SK-N-SH (cell line): ENCODE measurements around the gene ZNF154. TPM values are rescaled to one million over a fixed set of nuclear protein-coding genes. Genes with fewer than 3 reads are reported as not detected.

ENCODE experiments used
- CTCF ChIA-PET: fragments of 300-600, 350-600 bp; formaldehyde crosslinking; extraction: SDS; loops from one replicate; lab custom pipeline; 2021; lab: Yijun Ruan, JAX
- POLR2A ChIA-PET: fragments of 350-600 bp; sonication (Branson Sonifier 250); formaldehyde crosslinking; extraction: SDS; loops from one replicate; lab custom pipeline; 2020; ENCODE audit warnings: antibody characterized with exemption, inconsistent platforms; lab: Yijun Ruan, JAX
- DNase-seq: peaks from one replicate; pipeline ENCODE4 v3.0.0; 2012
- H2AFZ ChIP-seq: fragments of 200-600 bp; sonication (generic); 2 replicates; pipeline ENCODE4 v1.8.1; 2016; ENCODE audit warnings: antibody characterized with exemption, mild to moderate bottlenecking, low read depth
- H3F3A ChIP-seq: fragments of 200-600 bp; sonication (generic); replicated peaks from 2 replicates; pipeline ENCODE3; 2016; ENCODE audit warnings: antibody characterized with exemption, mild to moderate bottlenecking; ENCODE audit not compliant: insufficient read depth
- H3K27ac ChIP-seq, 2 experiments: fragments of 200-500 bp in 1 of 2; fragments of 200-600 bp in 1 of 2; sonication (Bioruptor generic) in 1 of 2; sonication (generic), shearing (Covaris generic) in 1 of 2; 2 replicates each; pipeline versions ENCODE4 v1.5.1 to v1.6.1; 2014 to 2016; ENCODE audit warnings: low read depth in 2 of 2, inconsistent platforms in 1 of 2, low read length in 1 of 2, mild to moderate bottlenecking in 1 of 2, mixed read lengths in 1 of 2
- H3K27me3 ChIP-seq: fragments of 200-600 bp; sonication (generic), shearing (Covaris generic); 2 replicates; pipeline ENCODE4 v1.6.1; 2016; ENCODE audit warnings: mixed run types; ENCODE audit not compliant: insufficient read depth
- H3K36me3 ChIP-seq, 2 experiments: fragments of 200-500 bp in 1 of 2; fragments of 200-600 bp in 1 of 2; sonication (Bioruptor generic) in 1 of 2; sonication (generic) in 1 of 2; replicated peaks in 1 of 2; 2 replicates each; pipeline versions ENCODE3 to v1.5.1; 2014 to 2016; ENCODE audit warnings: low read length in 1 of 2, mild to moderate bottlenecking in 1 of 2; ENCODE audit not compliant: insufficient read depth in 2 of 2, control insufficient read depth in 1 of 2
- H3K4me1 ChIP-seq, 2 experiments: fragments of 200-500 bp in 1 of 2; fragments of 200-600 bp in 1 of 2; sonication (Bioruptor generic) in 1 of 2; sonication (generic), shearing (Covaris generic) in 1 of 2; 2 replicates each; pipeline versions ENCODE4 v1.5.1 to v1.6.1; 2014 to 2016; ENCODE audit warnings: low read depth in 1 of 2, low read length in 1 of 2, mixed run types in 1 of 2; ENCODE audit not compliant: insufficient read depth in 2 of 2, control insufficient read depth in 1 of 2
- H3K4me2 ChIP-seq: fragments of 200-600 bp; sonication (generic), shearing (Covaris generic); 2 replicates; pipeline ENCODE4 v1.6.1; 2017; ENCODE audit warnings: mixed run types
- H3K4me3 ChIP-seq, 2 experiments: fragments of 200-500 bp in 1 of 2; fragments of 200-600 bp in 1 of 2; sonication (Bioruptor generic) in 1 of 2; sonication (generic), shearing (Covaris generic) in 1 of 2; 2 replicates each; pipeline versions ENCODE4 v1.5.1 to v1.8.1; 2014 to 2016; ENCODE audit warnings: low read depth in 2 of 2, inconsistent platforms in 1 of 2, low read length in 1 of 2, mild to moderate bottlenecking in 1 of 2, mixed read lengths in 1 of 2, moderate library complexity in 1 of 2
- H3K79me2 ChIP-seq: fragments of 200-600 bp; sonication (generic); 2 replicates; pipeline ENCODE4 v1.8.1; 2017; ENCODE audit warnings: mild to moderate bottlenecking; ENCODE audit not compliant: insufficient read depth
- H3K9ac ChIP-seq: fragments of 200-600 bp; sonication (generic); 2 replicates; pipeline ENCODE4 v1.6.1; 2017; ENCODE audit warnings: mixed run types
- H3K9me2 ChIP-seq: fragments of 200-600 bp; sonication (generic); 2 replicates; pipeline ENCODE4 v1.6.1; 2017; ENCODE audit warnings: mixed run types
- H3K9me3 ChIP-seq: fragments of 200-600 bp; sonication (generic); 2 replicates; pipeline ENCODE4 v1.6.1; 2017; ENCODE audit warnings: mixed run types, mild to moderate bottlenecking, moderate library complexity
- H4K20me1 ChIP-seq: fragments of 200-600 bp; sonication (generic); 2 replicates; pipeline ENCODE4 v1.6.1; 2017; ENCODE audit warnings: mild to moderate bottlenecking, mixed run types; ENCODE audit not compliant: insufficient read depth
- CTCF ChIP-seq: fragments of 200-600 bp; sonication (generic); IDR thresholded peaks from 2 replicates; pipeline ENCODE4 v1.6.1; 2017; ENCODE audit warnings: antibody characterized with exemption, mild to moderate bottlenecking, moderate library complexity
- ELF1 ChIP-seq: IDR thresholded peaks from 2 replicates; pipeline ENCODE4 v1.4.0; 2012
- EZH2phosphoT487 ChIP-seq: fragments of 200-600 bp; sonication (generic); IDR thresholded peaks from 2 replicates; pipeline ENCODE4 v1.6.1; 2017; ENCODE audit warnings: low read depth, mixed run types, mild to moderate bottlenecking, antibody characterized with exemption, moderate library complexity, borderline replicate concordance
- FOXJ3 ChIP-seq: sonication (generic); formaldehyde crosslinking; IDR thresholded peaks from 2 replicates; pipeline ENCODE4 v1.5.1; 2020; ENCODE audit warnings: mild to moderate bottlenecking, missing genetic modification reagents
- FOXM1 ChIP-seq: IDR thresholded peaks from 2 replicates; pipeline ENCODE4 v1.4.0; 2012; ENCODE audit warnings: low read depth, mild to moderate bottlenecking
- GATA2 ChIP-seq: sonication (generic); formaldehyde crosslinking; IDR thresholded peaks from 2 replicates; pipeline ENCODE4 v1.5.0; 2020; ENCODE audit warnings: mild to moderate bottlenecking, missing genetic modification reagents
- JUND ChIP-seq: IDR thresholded peaks from 2 replicates; pipeline ENCODE4 v1.4.0; 2012
- MEF2A ChIP-seq: IDR thresholded peaks from 2 replicates; pipeline ENCODE4 v1.4.0; 2012; ENCODE audit warnings: low read depth, borderline replicate concordance
- MXI1 ChIP-seq: IDR thresholded peaks from 2 replicates; pipeline ENCODE4 v1.6.1; 2012; ENCODE audit warnings: mild to moderate bottlenecking, low read depth, low read length, improper control_type of control experiment
- NFIC ChIP-seq: IDR thresholded peaks from 2 replicates; pipeline ENCODE4 v1.4.0; 2012; ENCODE audit warnings: borderline replicate concordance
- NRF1 ChIP-seq: IDR thresholded peaks from 2 replicates; pipeline ENCODE4 v1.6.1; 2012; ENCODE audit warnings: low read depth, mild to moderate bottlenecking, low read length
- PBX3 ChIP-seq: IDR thresholded peaks from 2 replicates; pipeline ENCODE4; 2012
- RCOR1 ChIP-seq: fragments of 150-350 bp; IDR thresholded peaks from 2 replicates; pipeline ENCODE4 v1.6.1; 2017; ENCODE audit warnings: antibody characterized with exemption, low read length
- RFX5 ChIP-seq: IDR thresholded peaks from 2 replicates; pipeline ENCODE4 v1.6.1; 2012; ENCODE audit warnings: mild to moderate bottlenecking, improper control_type of control experiment, low read length
- TAF1 ChIP-seq: IDR thresholded peaks from 2 replicates; pipeline ENCODE4 v1.6.1; 2012; ENCODE audit warnings: low read depth, mild to moderate bottlenecking, low read length, moderate library complexity, borderline replicate concordance
- TEAD4 ChIP-seq: IDR thresholded peaks from 2 replicates; pipeline ENCODE4 v1.4.0; 2012; ENCODE audit warnings: mild to moderate bottlenecking, borderline replicate concordance; ENCODE audit not compliant: insufficient read depth
- USF1 ChIP-seq: IDR thresholded peaks from 2 replicates; pipeline ENCODE4 v1.4.0; 2012; ENCODE audit warnings: low read depth, borderline replicate concordance
- USF2 ChIP-seq: fragments of 150-350 bp; IDR thresholded peaks from 2 replicates; pipeline ENCODE4 v1.6.1; 2017; ENCODE audit warnings: antibody characterized with exemption, low read length, low read depth, borderline replicate concordance
- WGBS: methylation state at CpG from one replicate; pipeline ENCODE4 v1.1.6; 2017; ENCODE audit warnings: low lambda C conversion rate; 5-methylcytosine and 5-hydroxymethylcytosine counted together
- polyA plus RNA-seq, 3 experiments: library from polyadenylated mRNA; depleted of rRNA; stranded (reverse); fragments of >200 nt; gene quantifications; 2 replicates each; pipeline ENCODE4 v1.2.3, GENCODE V29; 2012

The ZNF154 gene
- polyA plus RNA-seq, 1 of the 3 experiments (the other 2 are of a cell fraction) = not detected

GRCh38 chr19:57653689-57654088 is 55.3 kb downstream of the ZNF154 start (continued):
- TF ChIP-seq RFX5 (no peak), NFIC (no peak), CTCF (no peak), ELF1 (no peak), TAF1 (no peak), PBX3 (no peak), GATA2 (CRISPR knock-in tag) (no peak)

- H3K4me3 ChIP-seq = no peak overlapping the region
- no peak for DNase-seq
- no peak overlapping the region for H3K9ac ChIP-seq
- TF ChIP-seq MEF2A (no peak), EZH2phosphoT487 (no peak), FOXJ3 (CRISPR knock-in tag) (no peak), USF2 (no peak), TEAD4 (no peak), RCOR1 (no peak), CTCF (no peak), NRF1 (no peak), GATA2 (CRISPR knock-in tag) (no peak), JUND (no peak), FOXM1 (no peak), RFX5 (no peak), USF1 (no peak), MXI1 (no peak)
- no peaks in the 10 kb centered on the region for H3F3A ChIP-seq
- no peaks in the 10 kb centered on the region for H3K79me2 ChIP-seq
- no peaks in the 10 kb centered on the region; a peak in 1 of 4 replicates for H3K4me1 ChIP-seq
- no peaks in the 10 kb centered on the region for H3K9me2 ChIP-seq
- ChIA-PET CTCF (interaction anchor here (1.1 kb wide), 1 partner anchor 14 kb away, joined by 3 read pairs; no protein-coding TSS in a partner anchor), POLR2A (no interaction called here)
- H3K4me2 ChIP-seq = no peak overlapping the region
- no peaks in the 10 kb centered on the region for H4K20me1 ChIP-seq
- 25% methylated on average over 6 of the region's 6 CpGs for WGBS
- no peaks in the 10 kb centered on the region for H3K9me3 ChIP-seq
- H3K27ac ChIP-seq = no peak overlapping the region
- H2AFZ ChIP-seq = no peak overlapping the region
- H3K27me3 ChIP-seq = no peaks in the 10 kb centered on the region
- no peaks in the 10 kb centered on the region for H3K36me3 ChIP-seq
Measured at GRCh38 chr19:57651654-57651996, 57.4 kb downstream of the ZNF154 start.
